Glutamatergic neuron (in vitro differentiated cells): ENCODE data around the gene EFCAB6. TPM values are rescaled to one million over a fixed set of nuclear protein-coding genes. Genes with fewer than 3 reads are reported as not detected.

ENCODE experiments used
- DNase-seq: peaks from one replicate; pipeline ENCODE4 v3.0.0; 2022
- H3K27ac Mint-ChIP-seq: one replicate; pipeline ENCODE4 v1.8.0; 2020; ENCODE audit warnings: mild to moderate bottlenecking, mixed read lengths, inconsistent platforms; ENCODE audit not compliant: unreplicated experiment
- H3K27me3 Mint-ChIP-seq: one replicate; pipeline ENCODE4 v1.8.0; 2020; ENCODE audit warnings: mild to moderate bottlenecking, moderate library complexity, mixed read lengths, inconsistent platforms; ENCODE audit not compliant: unreplicated experiment
- H3K36me3 Mint-ChIP-seq: one replicate; pipeline ENCODE4 v1.8.0; 2020; ENCODE audit warnings: mild to moderate bottlenecking, mixed read lengths, inconsistent platforms; ENCODE audit not compliant: unreplicated experiment
- H3K4me1 Mint-ChIP-seq: one replicate; pipeline ENCODE4 v1.8.0; 2020; ENCODE audit warnings: mild to moderate bottlenecking, low read depth, mixed read lengths, inconsistent platforms; ENCODE audit not compliant: unreplicated experiment
- H3K4me3 Mint-ChIP-seq: one replicate; pipeline ENCODE4 v1.8.0; 2020; ENCODE audit warnings: mild to moderate bottlenecking, mixed read lengths, inconsistent platforms; ENCODE audit not compliant: unreplicated experiment
- H3K9me3 Mint-ChIP-seq: one replicate; pipeline ENCODE4 v1.8.0; 2020; ENCODE audit warnings: mild to moderate bottlenecking, moderate library complexity, mixed read lengths, inconsistent platforms; ENCODE audit not compliant: unreplicated experiment
- CTCF ChIP-seq: fragments of 200-600 bp; sonication (generic); IDR thresholded peaks from one replicate; pipeline ENCODE4 v1.5.0; 2021; ENCODE audit not compliant: partially characterized antibody, unreplicated experiment
- total RNA-seq: library from RNA; stranded (reverse); fragmentation: NEBNext Ultra II Directional; extraction: Animal tissue kit (Norgen Biotek cat#: 25700); gene quantifications from one replicate; pipeline ENCODE4 v1.2.1, GENCODE V29; 2021; ENCODE audit not compliant: unreplicated experiment

The EFCAB6 gene
- total RNA-seq, 1 donor from 2014 or later: 0.96 TPM

DNA sequence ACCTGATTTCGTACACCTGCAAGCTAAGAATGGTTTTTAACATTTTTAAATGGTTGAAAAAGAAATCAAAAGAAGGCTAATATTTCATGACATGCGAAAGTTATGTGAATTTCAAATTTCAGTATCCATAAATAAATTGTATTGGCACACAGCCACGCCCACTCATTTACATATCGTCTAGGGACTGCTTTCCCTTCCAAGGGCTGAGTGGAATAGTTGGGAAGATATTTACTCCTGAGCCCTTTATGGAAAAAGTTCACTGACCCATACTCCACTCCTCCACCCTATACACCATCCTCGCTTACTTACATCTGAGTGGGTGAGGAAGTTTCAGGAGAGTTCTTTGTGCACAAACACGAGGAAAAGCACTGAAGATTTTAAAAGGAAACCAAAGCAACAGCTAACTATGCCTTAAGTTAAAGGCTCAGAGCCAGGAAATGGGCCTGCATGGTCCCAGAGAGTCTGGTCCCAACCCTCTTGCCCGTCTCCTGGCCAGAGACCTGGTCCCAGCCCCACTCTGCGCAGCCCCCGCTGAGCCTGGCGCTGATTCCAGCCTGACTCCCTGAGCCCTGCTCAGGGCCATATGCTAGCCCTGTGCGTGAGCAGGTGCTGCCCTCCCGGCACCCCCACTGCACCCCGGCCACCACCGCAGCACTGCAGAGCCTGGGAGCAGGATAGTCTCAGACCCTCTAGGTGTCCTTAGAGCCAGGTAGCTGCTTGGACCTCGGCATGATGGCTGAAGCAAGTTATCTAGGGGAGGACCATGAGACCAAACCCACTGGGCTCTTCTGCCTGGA is 69.8 kb downstream of the EFCAB6 start:
- no peaks in the 10 kb centered on the region for H3K36me3 Mint-ChIP-seq
- H3K9me3 Mint-ChIP-seq: peaks cover 3% of the 10 kb centered on the region
- no peak overlapping the region for H3K4me3 Mint-ChIP-seq
- H3K27ac Mint-ChIP-seq: no peak overlapping the region
- H3K27me3 Mint-ChIP-seq: no peaks in the 10 kb centered on the region
- no peak for DNase-seq
- no peaks in the 10 kb centered on the region for H3K4me1 Mint-ChIP-seq
- TF ChIP-seq CTCF: no peak

DNA sequence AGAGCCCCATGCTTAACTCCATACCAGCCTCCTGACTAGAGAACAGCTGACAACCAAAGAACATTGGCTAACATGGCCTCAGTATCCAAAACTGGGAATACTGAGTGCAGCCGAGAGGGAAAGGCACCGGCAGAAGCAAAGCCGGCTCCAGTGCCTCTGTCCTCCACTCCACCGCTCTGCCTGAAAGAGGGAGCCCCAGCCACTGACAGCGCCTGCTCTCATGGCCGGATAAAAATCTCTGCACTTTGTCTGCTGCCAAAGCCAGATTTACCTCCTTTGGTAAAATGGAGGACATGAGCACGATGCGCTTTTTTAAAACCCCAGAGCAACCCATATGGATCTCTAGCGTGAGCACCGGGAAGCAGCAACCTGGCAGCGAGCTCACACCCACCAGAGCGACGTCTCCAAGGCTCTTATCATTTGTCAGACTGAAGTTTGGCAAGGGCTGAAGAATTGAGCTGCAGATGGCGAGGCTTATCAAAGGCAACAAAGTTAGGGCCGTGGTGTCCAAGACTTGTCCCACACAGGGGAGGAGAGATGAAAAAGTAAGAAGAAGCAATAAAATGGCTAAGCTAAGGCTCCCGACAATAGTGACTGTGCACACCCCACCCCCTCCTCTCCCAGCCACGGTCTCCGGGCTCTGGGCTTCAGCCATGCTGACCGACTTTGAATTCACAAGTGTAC is 71.4 kb downstream of the EFCAB6 start:
- Mint-ChIP-seq H3K36me3 (no peaks in the 10 kb centered on the region), H3K27ac (no peak overlapping the region), H3K9me3 (peaks cover 3% of the 10 kb centered on the region), H3K27me3 (no peaks in the 10 kb centered on the region), H3K4me1 (no peaks in the 10 kb centered on the region), H3K4me3 (no peak overlapping the region)
- DNase-seq: no peak
- TF ChIP-seq CTCF: no peak

DNA sequence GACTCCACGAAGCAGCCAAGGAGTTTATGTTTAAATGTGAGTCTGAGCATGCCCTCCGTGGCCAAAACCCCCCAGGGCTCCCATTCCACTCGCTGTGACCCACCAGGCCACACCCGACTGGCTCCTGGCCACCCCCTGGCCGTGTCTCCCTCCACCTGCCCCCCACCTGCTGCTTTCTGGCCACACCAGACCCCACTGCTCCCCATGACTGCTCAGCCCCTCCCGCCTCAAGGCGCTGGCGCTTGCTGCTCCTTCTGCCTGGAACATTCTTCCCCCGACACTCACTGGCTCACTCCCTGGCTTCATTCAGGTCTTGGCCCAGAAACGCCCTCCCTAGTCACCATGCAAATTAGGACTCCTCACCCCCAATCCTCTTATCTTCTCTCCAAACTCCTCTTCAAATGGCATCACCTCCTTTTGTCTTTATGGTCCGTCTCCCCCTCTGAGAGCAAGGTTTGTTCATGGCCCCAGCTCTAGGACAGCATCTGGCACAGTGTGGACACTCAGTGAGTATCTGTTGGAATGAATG is 72.2 kb downstream of the EFCAB6 start:
- Mint-ChIP-seq H3K27me3 (no peaks in the 10 kb centered on the region), H3K27ac (no peak overlapping the region), H3K4me1 (no peaks in the 10 kb centered on the region), H3K36me3 (no peaks in the 10 kb centered on the region), H3K9me3 (peaks cover 3% of the 10 kb centered on the region), H3K4me3 (no peak overlapping the region)
- DNase-seq: no peak
- no peak for TF ChIP-seq CTCF

DNA sequence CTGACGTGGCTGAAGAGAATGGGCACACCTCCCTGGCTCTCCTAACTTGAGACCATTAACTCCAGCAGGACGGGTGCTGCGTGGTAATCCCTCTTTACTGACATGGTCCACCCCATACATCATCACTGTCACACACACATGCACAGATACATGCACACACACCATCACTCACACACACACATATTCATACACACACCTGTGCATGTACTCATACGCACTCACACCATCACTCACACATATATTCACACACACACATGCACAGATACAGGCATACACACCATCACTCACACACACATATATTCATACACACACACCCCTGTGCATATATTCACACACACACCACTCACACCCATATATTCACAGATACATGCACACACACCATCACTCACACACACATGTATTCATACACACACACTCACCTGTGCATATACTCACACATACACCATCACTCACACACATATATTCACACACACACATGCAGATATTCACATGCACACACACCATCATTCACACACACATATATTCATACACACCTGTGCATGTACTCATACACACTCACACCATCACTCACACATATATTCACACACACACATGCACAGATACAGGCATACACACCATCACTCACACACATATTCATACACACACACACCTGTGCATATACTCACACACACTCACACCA is 74.8 kb downstream of the EFCAB6 start:
- H3K4me3 Mint-ChIP-seq: no peak overlapping the region
- no peak for DNase-seq
- H3K4me1 Mint-ChIP-seq: no peaks in the 10 kb centered on the region
- H3K9me3 Mint-ChIP-seq: no peaks in the 10 kb centered on the region
- TF ChIP-seq CTCF: no peak
- no peaks in the 10 kb centered on the region for H3K27me3 Mint-ChIP-seq
- H3K27ac Mint-ChIP-seq: no peak overlapping the region
- H3K36me3 Mint-ChIP-seq: no peaks in the 10 kb centered on the region
